NCI-H524 (cell line): ENCODE results near the gene METTL25.

ENCODE experiments used
- DNase-seq, 2 experiments: peaks; one replicate each; lab custom pipeline; 2025; lab: John Stamatoyannopoulos, UW

Gene METTL25

DNA sequence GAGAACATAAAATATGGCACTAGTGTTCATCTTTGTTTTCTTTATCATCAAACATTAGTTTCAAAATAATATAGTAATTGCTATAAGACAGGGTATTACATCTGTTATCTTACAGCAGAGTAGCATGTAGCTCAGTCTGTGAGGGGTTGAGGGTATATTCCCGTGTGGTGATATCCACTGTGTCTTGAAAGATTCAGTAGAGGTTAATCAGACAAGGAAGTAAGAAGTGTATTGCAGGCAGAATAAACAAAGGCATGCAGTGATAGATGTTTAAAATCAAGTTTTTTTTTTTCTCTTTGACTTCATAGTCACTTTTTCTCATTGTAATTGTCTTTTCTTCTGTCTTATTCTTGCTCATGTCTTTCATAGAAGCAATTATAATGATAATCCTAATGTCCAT, 48.3 kb downstream of the METTL25 start:
- no peak for DNase-seq

DNA sequence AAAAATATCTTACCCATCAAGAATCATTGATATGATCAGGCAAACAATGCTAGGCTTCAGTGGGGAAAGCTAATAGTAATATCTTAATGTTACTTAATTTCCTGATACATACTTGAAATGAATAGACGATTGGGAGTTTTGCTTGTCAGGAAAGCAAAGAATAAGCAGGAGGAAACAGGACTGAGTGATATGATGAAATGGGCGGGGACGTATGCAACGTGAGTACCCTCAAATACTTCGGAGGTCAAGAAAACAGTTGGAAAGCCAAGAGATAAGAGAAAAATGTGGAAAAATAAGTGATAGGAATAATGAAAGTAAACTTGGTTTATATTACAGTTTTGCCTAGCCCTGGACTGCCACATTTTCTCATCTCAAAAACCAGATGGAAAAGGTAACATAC, 49.2 kb downstream of the METTL25 start:
- DNase-seq: no peak

DNA sequence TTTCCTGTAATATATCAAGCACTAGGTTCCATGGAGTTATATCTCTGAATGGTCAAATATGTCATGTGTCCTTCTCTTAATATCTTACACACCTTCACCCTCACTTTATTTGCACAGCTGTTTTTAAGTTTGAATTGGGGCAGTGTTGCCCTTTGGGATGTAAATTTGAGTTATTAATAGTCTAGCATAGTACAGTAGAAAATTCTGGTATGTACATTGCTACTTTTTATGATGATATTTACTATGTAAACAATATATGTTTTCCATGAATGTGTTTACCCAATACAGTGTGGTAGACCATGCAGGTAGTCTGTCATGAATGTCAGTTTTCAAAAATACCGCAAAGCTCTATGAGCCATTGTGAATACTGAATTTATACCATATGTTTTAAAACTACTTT, 50.5 kb downstream of the METTL25 start:
- no peak for DNase-seq

- DNase-seq: no peak
Observed at GRCh38 chr12:82411546-82412230, 53.4 kb downstream of the METTL25 start.

- no peak for DNase-seq
Observed at GRCh38 chr12:82412246-82412645, 53.9 kb downstream of the METTL25 start.

DNA sequence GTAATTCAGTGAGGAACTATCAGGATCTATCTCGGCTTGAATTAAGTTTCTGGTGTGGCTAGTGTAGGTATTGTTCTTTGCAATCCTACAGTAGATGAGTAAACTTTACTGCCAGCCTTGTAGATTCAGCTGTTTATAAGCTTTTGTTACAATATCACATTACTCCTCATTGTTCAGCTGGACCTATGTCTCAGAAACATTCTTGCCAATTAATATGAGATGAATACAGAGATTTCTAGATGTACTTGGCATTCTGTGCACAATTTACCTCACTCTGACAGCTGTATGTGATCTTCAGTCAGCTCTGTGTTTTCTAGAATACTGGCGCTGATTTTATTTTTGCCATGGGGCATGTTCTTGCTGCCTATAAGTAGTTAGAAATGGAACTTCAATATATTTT, 55.7 kb downstream of the METTL25 start:
- peak in 1 of 2 experiments; percentile 1 for DNase-seq

DNA sequence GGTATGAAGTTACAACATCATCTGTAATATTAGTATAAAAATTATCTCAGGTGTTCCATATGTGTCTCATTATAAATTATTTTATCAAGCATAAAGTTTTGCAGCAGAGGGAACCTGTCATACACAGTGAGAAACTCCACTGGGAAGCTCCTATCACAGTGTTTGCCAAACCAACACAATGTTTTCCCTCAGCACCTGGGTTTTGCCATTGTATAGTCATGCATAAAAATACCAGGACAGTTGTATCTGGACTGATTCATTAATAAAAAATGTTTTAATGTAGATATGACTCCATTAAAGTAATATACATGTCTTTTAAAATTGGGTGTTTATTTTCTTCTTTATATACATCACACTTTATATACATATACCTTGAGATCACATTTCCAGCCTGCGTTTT, 56.6 kb downstream of the METTL25 start:
- DNase-seq: no peak

DNA sequence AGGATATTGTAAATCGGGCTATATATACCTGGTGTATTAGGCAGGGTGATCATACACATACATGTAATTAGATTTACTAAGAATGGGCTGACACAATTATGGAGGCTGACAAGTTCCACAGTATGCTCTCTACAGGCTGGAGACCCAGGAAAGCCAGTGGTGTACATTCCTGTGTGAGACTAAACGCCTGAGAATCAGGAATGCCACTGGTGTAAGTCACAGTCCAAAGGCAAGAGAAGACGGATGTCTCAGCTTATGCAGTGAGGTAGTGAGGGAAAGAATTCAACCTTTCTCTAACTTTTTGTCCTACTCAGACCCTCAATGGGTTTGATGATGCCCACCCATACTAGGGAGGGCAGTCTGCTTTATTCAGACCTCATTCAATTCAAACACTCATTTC, 57.1 kb downstream of the METTL25 start:
- no peak for DNase-seq

DNA sequence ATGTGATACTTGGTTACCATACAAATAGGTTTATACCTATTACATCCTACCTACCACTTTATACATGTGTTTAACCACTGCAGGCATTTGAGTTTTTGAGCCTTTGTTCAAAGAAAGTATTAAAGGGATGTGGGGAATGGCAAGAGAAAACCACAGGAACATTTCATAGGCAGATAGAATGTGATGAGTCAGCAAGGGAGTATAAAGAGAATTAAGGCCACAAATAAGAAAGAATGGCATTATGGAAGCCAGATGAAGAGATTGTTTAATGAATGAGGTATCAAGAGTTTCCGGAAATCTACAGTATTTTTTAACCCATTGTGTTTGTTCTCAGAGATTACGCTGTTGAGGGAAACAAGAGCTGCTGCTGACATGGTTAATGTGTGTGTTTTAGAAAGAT, 66.9 kb downstream of the METTL25 start:
- no peak for DNase-seq

GRCh38 chr12:82426081-82426480, 67.8 kb downstream of the METTL25 start:
- no peak for DNase-seq

GRCh38 chr12:82426586-82426985, 68.3 kb downstream of the METTL25 start:
- DNase-seq: no peak

- no peak for DNase-seq
Observed at GRCh38 chr12:82430541-82431145, 72.3 kb downstream of the METTL25 start.

DNA sequence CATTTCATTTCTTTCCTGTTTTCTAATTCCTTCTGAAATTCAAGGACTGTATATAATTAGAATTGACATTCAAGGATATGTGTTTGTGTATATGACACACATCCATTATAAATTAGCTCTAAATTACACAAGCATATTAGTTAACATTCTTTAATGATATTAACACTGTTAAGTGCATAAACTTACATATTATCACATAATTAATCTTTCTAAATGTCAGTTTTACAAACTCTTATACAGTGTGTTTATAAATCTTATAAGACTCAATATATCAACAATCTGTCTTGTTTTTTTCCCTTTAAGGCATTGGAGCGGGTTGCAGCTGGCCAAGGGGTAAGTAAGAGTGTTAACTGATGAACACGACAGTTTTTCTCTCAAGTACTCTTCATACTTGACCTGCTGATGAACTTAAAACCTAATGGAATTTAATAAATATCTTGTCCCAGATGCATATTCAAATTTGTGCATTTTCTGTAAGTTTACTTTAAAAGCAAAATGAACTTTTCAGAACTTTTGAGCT, 76.1 kb downstream of the METTL25 start:
- DNase-seq: peak in 1 of 2 experiments; percentile 26

- no peak for DNase-seq
Observed at GRCh38 chr12:82436354-82436753, 78.0 kb downstream of the METTL25 start.

- no peak for DNase-seq
Observed at GRCh38 chr12:82437744-82438143, 79.4 kb downstream of the METTL25 start.

DNA sequence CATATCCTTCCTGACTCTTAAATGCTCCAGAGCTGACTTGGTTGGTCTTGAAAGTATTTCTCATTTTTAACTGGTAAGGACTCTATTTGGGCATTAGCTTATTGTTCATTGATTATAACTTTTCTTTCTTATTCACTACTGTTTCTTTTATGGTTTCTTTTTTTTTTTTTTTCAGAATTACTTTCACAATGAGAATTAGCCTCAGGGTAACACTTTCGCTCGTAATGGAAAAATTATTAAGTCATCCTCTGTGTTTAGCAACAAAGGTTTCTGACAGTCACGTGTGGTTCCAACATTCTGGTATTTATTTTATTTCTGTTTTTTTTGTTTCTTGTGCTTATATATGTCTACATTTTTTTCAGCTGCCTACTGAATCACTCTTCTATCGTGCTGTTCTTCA, 80.0 kb downstream of the METTL25 start:
- DNase-seq: no peak

GRCh38 chr12:82440885-82441284, 82.6 kb downstream of the METTL25 start:
- no peak for DNase-seq

- DNase-seq: no peak
Observed at GRCh38 chr12:82448911-82449578, 90.7 kb downstream of the METTL25 start.

GRCh38 chr12:82456633-82457032, 98.3 kb downstream of the METTL25 start:
- DNase-seq: no peak

- no peak for DNase-seq
Observed at GRCh38 chr12:82458101-82458500, 99.8 kb downstream of the METTL25 start.

- DNase-seq: no peak
Observed at GRCh38 chr12:82461393-82461792, 103.1 kb downstream of the METTL25 start.

GRCh38 chr12:82461836-82462235, 103.5 kb downstream of the METTL25 start:
- DNase-seq: no peak

GRCh38 chr12:82468563-82468962, 110.2 kb downstream of the METTL25 start:
- DNase-seq: no peak
